ENCODE data around the gene IQSEC3.

Gene IQSEC3

DNA sequence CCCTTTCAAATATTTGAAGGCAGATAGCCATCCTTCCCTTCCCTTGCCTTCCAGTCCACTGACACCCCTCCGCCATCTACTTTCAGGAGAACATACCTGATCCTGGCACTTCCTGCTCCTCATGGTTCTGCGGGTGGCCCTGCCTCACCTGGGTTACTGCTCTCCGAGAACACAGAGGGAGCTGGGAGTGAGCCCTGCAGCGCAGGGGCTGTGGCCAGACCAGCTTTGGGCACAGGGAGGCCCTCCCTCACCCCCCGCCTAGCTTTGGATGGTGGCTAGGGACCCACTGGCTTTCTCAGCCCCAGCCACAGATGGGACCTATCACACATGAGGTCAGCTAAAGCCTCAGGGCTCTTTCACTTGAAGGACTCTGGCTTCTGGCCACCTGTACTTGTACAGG is 12.4 kb downstream of the IQSEC3 start:
- in situ Hi-C loops (cut with HindIII; ENCODE audit: low sequenced_read_pairs), result no loop called here

DNA sequence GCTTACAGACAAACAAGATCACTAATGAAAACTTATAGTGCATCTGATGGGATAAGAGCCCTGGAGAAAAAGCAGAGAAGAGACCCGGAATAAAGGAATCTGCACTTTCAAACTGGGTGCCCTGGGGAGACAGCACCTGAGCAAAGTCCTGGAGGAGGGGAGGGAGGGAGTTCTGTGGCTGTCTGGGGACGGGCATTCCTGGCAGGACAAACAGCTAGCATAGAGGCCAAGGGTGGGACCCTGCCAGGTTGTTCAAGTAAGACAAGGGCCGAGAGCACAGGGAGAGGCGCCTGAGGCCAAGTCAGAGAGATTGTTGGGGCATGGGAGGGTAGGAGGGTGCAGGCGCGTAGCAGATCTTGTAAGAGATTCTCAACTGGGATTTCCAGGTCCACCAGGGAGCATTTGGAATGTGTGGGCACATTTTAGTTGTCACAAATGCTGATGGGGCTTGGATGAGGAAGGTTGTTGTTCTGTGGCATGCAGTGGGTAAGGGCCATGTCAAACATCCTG is 14.2 kb downstream of the IQSEC3 start:
- in situ Hi-C loops (cut with HindIII; ENCODE audit: low sequenced_read_pairs), result no loop called here

DNA sequence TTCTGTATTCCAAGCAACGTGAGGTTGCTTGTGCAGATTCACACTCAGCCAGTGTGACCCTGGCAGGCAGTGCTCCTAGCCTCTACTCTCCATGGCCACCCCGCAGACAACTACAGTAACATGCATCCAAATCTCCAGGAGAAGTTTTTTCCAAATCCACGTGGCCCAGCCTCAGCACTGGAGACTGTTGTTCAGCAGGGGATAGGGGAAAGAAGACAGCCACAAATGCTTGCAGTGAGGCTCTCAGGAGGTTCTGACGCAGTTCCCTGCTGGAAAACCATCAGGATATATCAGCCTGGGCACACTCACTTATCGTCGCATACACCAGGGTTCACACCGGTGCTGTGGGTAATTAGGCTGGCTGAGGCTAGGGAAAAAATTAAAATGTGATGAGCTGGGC is 16.2 kb downstream of the IQSEC3 start:
- in situ Hi-C loops (cut with HindIII; ENCODE audit: low sequenced_read_pairs), result no loop called here

DNA sequence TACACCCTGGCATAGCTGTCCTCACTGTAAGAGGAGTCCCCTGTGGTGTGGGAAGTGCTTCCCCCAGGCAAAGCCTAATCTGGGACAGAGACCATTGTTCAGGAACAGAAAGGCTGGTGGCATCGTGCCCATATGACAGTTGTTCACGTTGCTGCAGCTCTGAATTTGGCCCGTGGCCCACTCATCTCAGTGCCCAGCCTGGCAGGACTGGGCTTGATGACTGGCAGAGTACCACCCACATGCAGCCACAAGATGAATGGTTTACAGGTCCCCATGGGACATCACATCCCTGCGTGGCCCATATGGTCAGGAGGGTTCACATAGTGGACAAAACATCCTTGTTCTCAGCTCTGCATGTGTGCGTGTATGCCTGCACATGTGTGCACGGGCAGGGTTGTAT is 17.5 kb downstream of the IQSEC3 start:
- in situ Hi-C loops (cut with HindIII; ENCODE audit: low sequenced_read_pairs), result no loop called here

DNA sequence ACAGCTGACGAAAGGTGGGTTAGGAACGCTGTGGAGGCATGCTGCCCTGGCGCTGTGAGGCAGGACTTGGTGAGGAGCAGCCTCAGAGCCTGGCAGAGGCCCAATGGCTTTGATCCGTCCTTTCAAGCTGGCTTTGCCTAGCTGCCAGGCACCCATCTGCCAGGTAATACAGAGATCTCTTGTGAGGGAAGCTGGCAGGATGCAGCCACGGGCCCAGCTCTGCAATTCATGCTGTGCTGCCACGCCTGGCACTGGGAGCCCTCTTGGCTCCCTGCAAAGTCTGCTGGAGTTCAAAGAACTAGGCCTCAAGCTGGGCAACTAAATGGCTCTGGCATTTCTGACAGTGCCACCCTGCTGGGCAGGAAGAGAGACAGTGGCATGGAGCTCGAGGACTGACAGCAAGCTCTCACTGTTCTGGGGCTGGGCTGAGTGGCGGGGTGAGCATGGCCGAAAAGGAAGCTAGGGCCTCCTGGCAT is 18.7 kb downstream of the IQSEC3 start:
- in situ Hi-C loops (cut with HindIII; ENCODE audit: low sequenced_read_pairs), result no loop called here

DNA sequence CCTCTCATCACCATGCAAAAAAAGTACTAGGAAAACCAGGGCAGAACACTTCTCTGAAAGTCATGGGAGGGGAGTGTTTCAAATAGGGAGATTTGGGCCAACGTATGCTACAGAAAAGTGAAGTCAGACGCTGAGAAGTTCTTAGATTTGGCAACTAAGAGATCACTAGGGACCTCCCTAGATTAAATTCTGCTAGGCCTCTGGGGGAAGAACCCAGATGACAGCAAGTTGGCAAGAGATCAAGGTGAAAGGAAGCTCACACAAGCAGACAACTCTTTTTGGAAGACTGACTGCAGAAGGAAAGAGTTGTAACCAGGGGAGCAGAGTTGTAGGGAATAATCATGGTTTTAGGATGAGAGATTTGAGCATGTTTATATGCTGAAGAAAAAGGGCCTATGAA is 20.7 kb downstream of the IQSEC3 start:
- in situ Hi-C loops (cut with HindIII; ENCODE audit: low sequenced_read_pairs), result no loop called here

DNA sequence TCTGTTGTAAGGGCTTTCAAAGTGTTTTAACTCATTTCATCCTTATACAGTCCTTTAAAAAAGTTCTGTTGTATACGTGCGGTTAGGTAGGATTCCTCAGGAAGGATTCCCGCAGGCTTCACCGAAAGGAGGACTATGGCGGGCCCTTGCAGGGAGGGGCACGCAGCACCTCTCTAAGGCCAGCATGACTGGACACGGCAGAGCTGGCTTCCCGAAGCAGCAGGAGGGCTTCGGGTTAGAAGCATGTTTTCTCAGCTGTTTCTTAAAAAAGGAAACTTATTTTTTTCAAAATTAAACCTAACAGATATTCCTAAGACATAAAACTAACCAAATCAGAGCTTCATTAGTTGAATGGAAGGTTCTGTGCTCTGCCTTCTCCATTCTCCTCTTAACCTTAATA is 21.3 kb downstream of the IQSEC3 start:
- in situ Hi-C loops (cut with HindIII; ENCODE audit: low sequenced_read_pairs), result no loop called here

DNA sequence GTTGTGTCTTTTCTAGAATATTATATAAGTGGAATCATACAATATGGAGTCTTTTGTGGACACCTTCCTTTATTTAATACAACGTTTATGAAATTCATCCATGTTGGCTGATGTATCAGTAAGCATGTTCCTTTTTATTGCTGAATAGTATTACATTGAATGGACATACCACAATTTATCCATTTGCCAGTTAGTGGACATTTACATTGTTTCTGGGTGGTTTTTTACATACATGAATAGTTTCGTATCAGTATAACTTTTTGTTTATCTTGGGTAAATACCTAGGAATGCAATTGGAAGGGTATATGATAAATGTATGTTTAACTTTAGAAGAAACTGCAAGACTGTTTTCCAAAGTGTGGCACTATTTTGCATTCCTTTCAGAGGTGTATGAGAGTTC is 23.1 kb downstream of the IQSEC3 start:
- in situ Hi-C loops (cut with HindIII; ENCODE audit: low sequenced_read_pairs), result no loop called here

DNA sequence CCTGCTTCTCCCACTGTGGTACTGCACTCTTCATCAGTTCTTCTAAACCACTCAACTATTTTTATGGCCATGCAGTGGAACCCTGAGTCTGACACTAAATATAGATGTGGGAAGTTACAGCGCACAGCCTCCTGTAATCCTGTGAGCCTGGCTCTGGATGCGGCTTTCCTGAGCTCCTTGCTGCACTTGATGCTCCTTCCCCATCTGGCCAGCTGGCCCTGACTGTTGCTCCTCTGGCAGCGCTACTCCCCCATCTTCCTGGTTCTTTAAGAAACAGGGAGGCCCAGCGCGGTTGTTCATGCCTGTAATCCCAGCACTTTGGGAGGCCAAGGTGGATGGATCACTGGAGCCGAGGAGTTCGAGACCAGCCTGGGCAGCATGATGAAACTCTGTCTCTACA is 24.6 kb downstream of the IQSEC3 start:
- in situ Hi-C loops (cut with HindIII; ENCODE audit: low sequenced_read_pairs), result no loop called here

DNA sequence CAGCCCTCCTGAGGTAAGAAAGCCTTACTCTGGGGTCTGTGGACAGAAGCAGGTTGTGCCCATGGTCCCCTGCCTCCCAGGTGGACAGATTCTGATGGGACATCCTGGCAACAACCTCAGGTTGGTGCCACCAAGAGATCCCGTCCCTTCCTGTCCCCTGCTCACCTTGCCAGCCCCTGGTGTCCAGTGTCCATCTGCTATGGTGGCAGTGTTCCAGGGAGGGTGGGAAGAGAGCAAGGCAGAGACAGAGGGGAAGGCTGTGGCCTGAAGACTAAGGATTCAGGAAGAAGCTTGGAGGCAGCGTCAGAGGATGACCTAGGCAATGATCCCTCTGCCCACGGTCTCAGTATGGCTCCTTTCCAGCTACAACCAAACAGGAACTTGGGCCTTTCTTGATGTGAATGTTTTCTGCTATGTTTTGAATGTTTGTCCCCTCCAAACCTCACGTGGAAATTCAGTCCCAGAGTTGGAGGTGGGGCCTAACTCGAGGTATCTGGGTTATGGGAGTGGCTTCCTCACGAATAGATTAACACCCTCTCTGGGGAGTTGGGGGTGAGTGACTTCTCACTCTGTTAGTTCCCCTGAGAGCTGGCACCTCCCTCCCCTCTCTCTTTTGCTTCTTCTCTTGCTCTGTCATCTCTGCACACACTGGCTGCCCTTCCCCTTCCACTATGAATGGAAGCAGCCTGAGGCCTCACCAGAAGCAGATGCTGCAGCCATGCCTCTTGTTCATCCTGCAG is 26.9 kb downstream of the IQSEC3 start:
- in situ Hi-C loops (cut with HindIII; ENCODE audit: low sequenced_read_pairs), result no loop called here

DNA sequence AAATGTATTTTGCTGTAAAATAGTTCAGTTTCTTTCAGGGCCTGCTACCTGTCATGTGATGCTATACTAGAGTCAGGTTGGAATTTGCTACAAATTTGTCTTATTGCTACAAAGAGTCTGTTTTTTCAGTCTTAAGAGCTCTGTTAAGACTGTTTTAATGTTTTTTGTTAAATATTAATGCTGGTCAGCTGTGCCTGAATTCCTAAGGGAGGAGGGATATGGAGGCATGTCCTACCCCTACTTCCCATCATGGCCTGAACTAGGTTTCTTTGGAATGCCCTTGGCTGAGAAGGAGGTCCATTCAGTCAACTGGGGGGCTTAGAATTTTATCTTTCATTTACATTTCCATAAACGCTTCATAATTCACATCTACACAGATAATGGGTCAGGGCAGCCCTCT is 30.0 kb downstream of the IQSEC3 start:
- in situ Hi-C loops (cut with HindIII; ENCODE audit: low sequenced_read_pairs), result no loop called here

DNA sequence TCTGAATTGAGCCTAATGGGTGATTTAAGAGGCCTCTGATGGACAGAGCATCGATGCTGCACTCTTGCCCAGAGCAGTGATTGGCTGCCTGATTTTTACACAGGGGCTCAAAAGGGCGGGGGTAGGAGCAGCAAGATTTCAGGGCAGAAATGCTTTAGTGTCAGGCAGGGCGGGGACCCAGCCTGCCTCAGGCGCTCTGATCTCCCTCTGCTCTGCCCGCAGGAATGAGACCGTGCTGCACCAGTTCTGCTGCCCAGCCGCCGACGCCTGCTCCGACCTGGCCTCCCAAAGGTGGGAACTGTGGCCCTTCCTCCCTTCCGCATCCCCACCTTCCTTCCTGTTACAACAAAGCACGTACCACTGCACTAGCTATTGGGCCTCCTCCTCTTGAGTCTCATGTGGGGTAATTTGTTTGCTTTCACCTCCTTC is 32.4 kb downstream of the IQSEC3 start:
- in situ Hi-C loops (cut with HindIII; ENCODE audit: low sequenced_read_pairs), result no loop called here

DNA sequence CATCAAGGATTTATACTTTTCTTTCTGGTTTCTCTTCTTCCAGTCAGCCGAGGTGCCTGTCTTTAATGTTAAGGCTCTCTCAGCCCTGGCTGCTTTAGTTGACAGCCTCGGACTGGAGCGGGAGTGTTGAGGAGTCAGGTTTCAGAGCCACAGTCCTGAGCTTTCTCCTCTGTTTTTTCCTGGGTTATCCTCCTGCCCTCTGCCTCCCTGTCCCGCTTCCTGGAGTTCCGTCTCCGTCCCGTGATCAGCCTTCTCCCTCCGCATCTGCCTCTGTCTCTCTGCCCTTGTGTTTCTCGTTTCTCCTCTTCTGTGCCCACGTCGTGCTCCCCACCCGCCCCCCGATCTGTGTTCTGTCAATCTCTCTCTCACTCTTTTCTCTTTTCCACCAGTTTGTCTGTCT is 33.0 kb downstream of the IQSEC3 start:
- in situ Hi-C loops (cut with HindIII; ENCODE audit: low sequenced_read_pairs), result no loop called here

DNA sequence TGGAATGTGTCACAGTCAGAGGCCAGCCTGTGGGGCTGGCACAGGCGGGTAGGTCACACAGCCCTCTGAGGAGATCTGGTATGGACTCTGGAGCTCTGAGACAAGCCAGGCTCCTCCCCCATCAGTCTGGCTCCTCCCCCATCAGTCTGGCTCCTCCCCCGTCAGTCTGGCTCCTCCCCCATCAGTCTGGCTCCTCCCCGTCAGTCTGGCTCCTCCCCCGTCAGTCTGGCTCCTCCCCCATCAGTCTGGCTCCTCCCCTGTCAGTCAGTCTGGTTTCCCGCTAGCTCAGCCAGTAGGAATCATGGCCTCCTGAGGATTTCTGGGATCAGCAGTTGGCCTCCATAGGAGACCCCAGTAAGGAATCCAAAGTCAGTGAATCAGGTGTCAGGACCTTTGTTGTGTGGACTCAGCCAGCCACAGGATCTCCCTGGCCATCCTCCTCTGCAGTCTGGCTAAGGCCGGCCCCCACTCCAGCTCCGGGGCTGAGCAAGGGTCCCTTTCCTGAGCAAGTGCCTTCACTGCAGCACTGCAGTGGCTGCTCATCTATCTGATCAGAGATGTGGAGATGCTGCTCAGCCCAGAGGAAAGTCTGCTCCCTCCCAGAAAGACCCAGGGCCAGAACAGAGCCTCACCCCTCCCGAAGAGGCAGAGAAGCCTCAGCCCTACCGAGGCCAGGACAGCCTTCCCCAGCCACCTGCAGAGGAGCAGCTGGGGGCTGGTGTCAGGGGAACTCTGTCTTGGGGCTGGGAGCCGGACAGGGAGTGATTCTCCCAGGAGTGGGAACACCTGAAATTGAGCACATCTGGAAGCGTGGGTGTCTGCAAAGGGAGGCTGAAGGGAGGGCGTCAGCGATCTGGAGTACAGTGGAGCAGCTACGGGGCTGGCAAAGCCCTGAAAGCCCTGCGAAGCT is 35.7 kb downstream of the IQSEC3 start:
- in situ Hi-C loops (cut with HindIII; ENCODE audit: low sequenced_read_pairs), result no loop called here

DNA sequence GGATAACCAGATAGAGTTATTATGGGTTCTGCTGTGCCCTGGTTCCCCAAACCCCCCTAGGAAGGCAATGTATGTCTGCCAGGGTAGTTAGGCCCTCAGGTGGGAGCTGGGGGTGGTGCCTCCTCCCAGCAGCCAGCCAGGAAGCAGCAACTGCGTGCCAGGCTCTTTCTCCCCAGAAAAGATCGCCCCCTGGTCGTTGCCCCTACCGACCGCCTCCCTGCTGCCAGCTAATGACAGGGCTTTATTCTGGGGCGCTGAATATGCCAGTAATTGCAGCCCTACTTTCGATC is 36.3 kb downstream of the IQSEC3 start:
- in situ Hi-C loops (cut with HindIII; ENCODE audit: low sequenced_read_pairs), result no loop called here

DNA sequence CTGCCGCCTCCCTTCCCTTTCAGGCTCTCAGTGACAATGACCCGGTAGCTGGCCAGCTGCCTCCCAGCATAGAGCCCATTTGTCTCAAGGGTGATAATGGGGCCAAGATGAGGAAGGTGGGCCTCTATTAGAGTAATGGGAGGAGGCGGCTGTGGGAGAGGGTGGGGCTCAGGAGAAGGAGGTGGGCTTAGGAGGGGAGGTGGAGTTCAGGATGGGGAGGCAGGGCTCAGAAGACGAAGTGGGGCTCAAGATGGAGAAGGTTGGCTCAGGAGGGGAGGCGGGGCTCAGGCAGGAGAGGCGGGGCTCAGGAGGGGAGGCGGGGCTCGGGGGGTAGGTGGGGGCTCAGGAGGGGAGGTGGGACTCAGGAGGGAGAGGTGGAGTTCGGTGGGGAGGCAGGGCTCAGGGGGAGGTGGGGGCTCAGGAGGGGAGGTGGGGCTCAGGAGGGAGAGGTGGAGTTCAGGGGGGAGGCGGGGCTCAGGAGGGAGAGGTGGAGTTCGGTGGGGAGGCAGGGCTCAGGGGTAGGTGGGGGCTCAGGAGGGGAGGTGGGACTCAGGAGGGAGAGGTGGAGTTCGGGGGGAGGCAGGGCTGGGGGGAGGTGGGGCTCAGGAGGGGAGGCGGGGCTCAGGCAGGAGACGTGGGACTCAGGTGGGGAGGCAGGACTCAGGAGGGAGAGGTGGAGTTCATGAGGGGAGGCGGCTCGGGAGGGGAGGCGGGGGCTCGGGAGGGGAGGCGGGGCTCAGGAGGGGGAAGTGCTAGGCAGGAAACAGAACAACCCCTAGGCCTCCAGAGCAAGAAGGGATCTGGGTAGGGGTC is 36.8 kb downstream of the IQSEC3 start:
- in situ Hi-C loops (cut with HindIII; ENCODE audit: low sequenced_read_pairs), result no loop called here

DNA sequence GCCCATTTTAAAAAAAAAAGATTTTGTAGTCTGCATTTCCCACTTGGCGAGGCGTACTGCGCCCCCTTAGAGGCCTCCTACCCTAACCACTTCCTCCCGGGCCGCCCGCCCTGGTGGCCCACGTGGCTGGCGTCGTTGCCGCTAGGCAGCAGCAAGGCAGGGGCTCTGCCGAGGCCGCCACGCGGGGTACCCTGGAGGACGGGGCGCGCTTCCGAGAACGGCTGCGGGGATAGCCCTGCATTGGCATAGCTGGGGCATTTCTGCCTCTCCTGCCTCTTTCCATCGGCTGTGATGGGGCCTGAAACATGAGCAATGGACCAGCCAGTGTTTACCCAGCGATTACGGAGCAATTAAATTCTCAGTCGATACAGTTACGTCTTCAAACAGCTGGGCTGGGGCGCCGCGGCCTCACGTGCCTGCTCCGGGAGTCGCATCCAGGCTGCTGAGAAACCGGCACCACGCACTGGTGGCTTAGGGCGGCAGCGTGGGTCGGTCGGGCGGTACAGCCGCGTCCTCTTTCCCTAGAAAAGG is 38.0 kb downstream of the IQSEC3 start:
- in situ Hi-C loops (cut with HindIII; ENCODE audit: low sequenced_read_pairs), result no loop called here

DNA sequence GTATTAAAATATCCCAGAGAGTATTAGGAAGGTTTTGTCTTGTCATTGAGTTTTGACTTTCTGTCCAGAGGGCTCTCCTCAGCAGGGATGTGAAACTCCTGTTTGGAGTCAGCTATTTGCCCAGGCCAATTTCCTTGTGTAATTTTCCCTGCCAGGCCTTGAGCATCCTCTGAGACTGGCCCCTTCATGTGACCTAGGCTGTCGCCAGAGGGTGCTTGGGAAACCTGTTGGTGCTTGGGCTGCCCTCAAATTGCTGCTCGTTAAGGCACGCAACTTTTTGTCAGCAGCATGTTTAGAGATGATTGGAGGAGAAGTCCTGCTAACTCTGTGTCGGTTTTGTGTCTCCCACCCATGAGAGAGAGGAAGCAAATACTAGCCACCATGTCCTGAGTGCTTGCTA is 39.1 kb downstream of the IQSEC3 start:
- in situ Hi-C loops (cut with HindIII; ENCODE audit: low sequenced_read_pairs), result no loop called here

DNA sequence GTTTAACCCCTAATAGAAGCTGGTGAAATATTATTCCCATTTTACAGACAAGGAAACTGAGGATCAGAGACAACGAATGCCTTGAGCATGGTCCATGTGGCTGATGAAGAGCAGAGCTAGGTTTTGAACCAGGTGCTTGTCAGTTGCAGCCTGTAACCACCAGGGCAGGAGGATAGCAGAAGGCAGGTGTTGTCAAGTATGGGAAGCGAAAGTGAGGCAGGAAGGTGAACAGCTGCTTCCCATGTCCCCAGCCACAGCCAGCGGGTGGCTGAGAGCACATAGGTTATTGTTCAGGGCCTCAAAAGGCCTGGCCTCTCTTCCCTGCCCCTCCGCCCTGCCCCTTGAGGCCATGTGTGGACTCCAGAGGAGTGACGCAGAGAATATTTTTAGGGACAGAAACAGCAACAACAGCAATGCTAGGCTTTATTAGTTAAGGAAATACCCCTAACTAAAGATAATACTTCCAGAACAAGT is 39.6 kb downstream of the IQSEC3 start:
- in situ Hi-C loops (cut with HindIII; ENCODE audit: low sequenced_read_pairs), result no loop called here

DNA sequence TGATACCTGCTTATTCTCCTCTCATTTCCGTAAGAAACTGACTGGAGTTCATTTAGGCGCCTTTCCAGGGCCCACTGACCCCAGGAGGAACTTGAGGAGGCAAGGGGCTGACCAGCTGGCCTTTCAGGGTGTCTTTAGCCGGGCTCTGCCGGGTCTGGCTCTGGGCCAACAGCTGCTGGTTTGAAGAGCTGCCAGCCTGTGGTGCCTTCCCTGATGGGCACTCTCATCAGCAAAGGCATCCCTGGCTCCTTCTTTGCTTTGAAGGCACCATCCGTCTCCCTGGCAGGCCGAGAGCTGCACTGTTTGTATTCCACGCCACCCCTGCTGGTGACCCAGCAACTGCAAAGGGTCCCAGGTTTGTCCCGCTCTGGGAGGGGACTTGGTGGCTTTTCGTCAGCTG is 42.0 kb downstream of the IQSEC3 start:
- in situ Hi-C loops (cut with HindIII; ENCODE audit: low sequenced_read_pairs), result no loop called here

DNA sequence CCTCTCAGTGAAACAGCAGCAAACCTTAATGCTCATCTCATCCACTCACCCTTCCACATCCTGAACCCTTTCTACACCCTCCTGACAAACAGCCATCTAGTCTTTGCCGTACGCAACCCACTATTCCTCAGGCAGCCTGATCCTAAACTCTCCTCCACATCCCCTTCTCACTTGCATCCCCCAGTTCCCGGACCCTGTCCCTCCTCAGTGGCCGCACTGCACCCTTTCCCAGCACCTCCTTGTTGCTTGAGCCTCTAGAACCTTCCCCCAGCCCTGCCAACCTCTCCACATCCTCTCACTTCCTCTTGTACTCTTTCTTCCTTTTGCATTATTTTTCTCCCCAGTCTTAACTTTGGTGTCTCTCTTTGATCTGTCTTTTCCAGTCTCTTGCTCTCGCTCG is 42.9 kb downstream of the IQSEC3 start:
- in situ Hi-C loops (cut with HindIII; ENCODE audit: low sequenced_read_pairs), result no loop called here
